GM21528 (cell line): ENCODE data around the gene IL12RB1.
A peak's percentile ranks its signal among the peaks of the same experiment; 100 is the strongest.
"Not testable (repeated sequence)": the region's sequence is repeated elsewhere in the genome, so short reads cannot be mapped to it uniquely, and the experiment has no call there.

Experiments used
- ATAC-seq: cut with Tn5 transposase; IDR thresholded peaks from one replicate; pipeline ENCODE4 v1.9.1; 2021; ENCODE audit warnings: mild to moderate bottlenecking, moderate library complexity; ENCODE audit not compliant: unreplicated experiment, low FRiP score

The IL12RB1 gene

GRCh38 chr19:18053576-18054219 lies 33.0 kb downstream of the IL12RB1 start:
- ATAC-seq: no peak

- ATAC-seq: no peak
These were observed 34.8 kb downstream of the IL12RB1 start for GRCh38 chr19:18051887-18052286.

- no peak for ATAC-seq
These were observed 37.3 kb downstream of the IL12RB1 start for GRCh38 chr19:18049385-18049784.

- no peak for ATAC-seq
These were observed 40.5 kb downstream of the IL12RB1 start for GRCh38 chr19:18046059-18046718.

- no peak for ATAC-seq
These were observed 41.3 kb downstream of the IL12RB1 start for GRCh38 chr19:18045307-18046050.

GRCh38 chr19:18044825-18045304 lies 41.9 kb downstream of the IL12RB1 start:
- peak; percentile 86 for ATAC-seq

GRCh38 chr19:18043676-18044075 lies 43.1 kb downstream of the IL12RB1 start:
- ATAC-seq: no peak

- ATAC-seq: no peak
These were observed 45.7 kb downstream of the IL12RB1 start for GRCh38 chr19:18041054-18041453.

GRCh38 chr19:18032102-18032501 lies 54.6 kb downstream of the IL12RB1 start:
- ATAC-seq: not testable (repeated sequence)

GRCh38 chr19:18031401-18031800 lies 55.3 kb downstream of the IL12RB1 start:
- not testable (repeated sequence) for ATAC-seq

GRCh38 chr19:18029617-18030338 lies 57.0 kb downstream of the IL12RB1 start:
- ATAC-seq: no peak

GRCh38 chr19:18027151-18027550 lies 59.6 kb downstream of the IL12RB1 start:
- ATAC-seq: no peak

GRCh38 chr19:18023622-18024251 lies 63.0 kb downstream of the IL12RB1 start:
- ATAC-seq: no peak

GRCh38 chr19:18021121-18021755 lies 65.5 kb downstream of the IL12RB1 start:
- no peak for ATAC-seq

- no peak for ATAC-seq
These were observed 66.3 kb downstream of the IL12RB1 start for GRCh38 chr19:18020212-18021085.

GRCh38 chr19:18017275-18018083 lies 69.3 kb downstream of the IL12RB1 start:
- ATAC-seq: no peak

GRCh38 chr19:18016209-18016910 lies 70.4 kb downstream of the IL12RB1 start:
- ATAC-seq: no peak
